WERI-Rb-1 (cell line): ENCODE results near the gene GJA5.

Experiments
- DNase-seq: peaks from one replicate; pipeline ENCODE4 v3.0.0-alpha.2; 2020
- H3K27ac ChIP-seq: fragments of 250-450 bp; sonication (Bioruptor Pico); 2 replicates; pipeline ENCODE4 v1.5.1; 2020; ENCODE audit warnings: mild to moderate bottlenecking, moderate library complexity
- H3K27me3 ChIP-seq: fragments of 250-450 bp; sonication (Bioruptor Pico); 2 replicates; pipeline ENCODE4 v1.5.1; 2021; ENCODE audit warnings: mild to moderate bottlenecking, low read depth, moderate library complexity; ENCODE audit not compliant: insufficient read depth, severe bottlenecking
- H3K36me3 ChIP-seq: fragments of 250-450 bp; sonication (Bioruptor Pico); 2 replicates; pipeline ENCODE4 v1.5.1; 2020; ENCODE audit warnings: mild to moderate bottlenecking, moderate library complexity
- H3K4me3 ChIP-seq: 2 replicates; pipeline ENCODE4 v1.5.1; 2011; ENCODE audit warnings: low read depth, mild to moderate bottlenecking, control low read depth, low read length
- H3K9me3 ChIP-seq: fragments of 250-450 bp; sonication (Bioruptor Pico); 2 replicates; pipeline ENCODE4 v1.5.1; 2021; ENCODE audit warnings: mild to moderate bottlenecking, moderate library complexity; ENCODE audit not compliant: severe bottlenecking
- CTCF ChIP-seq: IDR thresholded peaks from 2 replicates; pipeline ENCODE4 v1.5.1; 2011; ENCODE audit warnings: low read depth, mild to moderate bottlenecking, control low read depth, inconsistent platforms, low read length

The GJA5 gene

GRCh38 chr1:147745271-147745670 lies 15.1 kb downstream of the GJA5 start:
- no peaks in the 10 kb centered on the region for H3K36me3 ChIP-seq
- H3K27ac ChIP-seq = no peak overlapping the region
- H3K27me3 ChIP-seq = no peaks in the 10 kb centered on the region
- H3K9me3 ChIP-seq = no peaks in the 10 kb centered on the region
- no peak for DNase-seq
- H3K4me3 ChIP-seq = no peak overlapping the region
- no peak for TF ChIP-seq CTCF

GRCh38 chr1:147741065-147741464 lies 19.3 kb downstream of the GJA5 start:
- DNase-seq = no peak

GRCh38 chr1:147740391-147740790 lies 20.0 kb downstream of the GJA5 start:
- Histone ChIP-seq H3K27ac (no peak overlapping the region), H3K36me3 (no peaks in the 10 kb centered on the region), H3K4me3 (no peak overlapping the region), H3K9me3 (no peaks in the 10 kb centered on the region), H3K27me3 (no peaks in the 10 kb centered on the region)
- DNase-seq = no peak
- TF ChIP-seq CTCF = no peak

More at GRCh38 chr1:147741065-147741464, 19.3 kb downstream of the GJA5 start:
- TF ChIP-seq CTCF = no peak
- Histone ChIP-seq H3K27me3 (no peaks in the 10 kb centered on the region), H3K36me3 (no peaks in the 10 kb centered on the region), H3K27ac (no peak overlapping the region), H3K9me3 (no peaks in the 10 kb centered on the region), H3K4me3 (no peak overlapping the region)

- Histone ChIP-seq H3K27me3 (no peaks in the 10 kb centered on the region), H3K36me3 (no peaks in the 10 kb centered on the region), H3K4me3 (no peak overlapping the region), H3K27ac (no peak overlapping the region), H3K9me3 (no peaks in the 10 kb centered on the region)
- no peak for DNase-seq
- no peak for TF ChIP-seq CTCF
These were observed 21.5 kb downstream of the GJA5 start for GRCh38 chr1:147738739-147739476.

- TF ChIP-seq CTCF = no peak
- H3K27ac ChIP-seq = no peak overlapping the region
- no peak overlapping the region for H3K4me3 ChIP-seq
- no peaks in the 10 kb centered on the region for H3K9me3 ChIP-seq
- no peak for DNase-seq
- H3K36me3 ChIP-seq = no peaks in the 10 kb centered on the region
- no peaks in the 10 kb centered on the region for H3K27me3 ChIP-seq
These were observed 22.3 kb downstream of the GJA5 start for GRCh38 chr1:147738129-147738528.

- TF ChIP-seq CTCF = no peak
- DNase-seq = no peak
- Histone ChIP-seq H3K9me3 (no peaks in the 10 kb centered on the region), H3K27me3 (no peaks in the 10 kb centered on the region), H3K36me3 (no peaks in the 10 kb centered on the region), H3K4me3 (no peak overlapping the region), H3K27ac (no peak overlapping the region)
These were observed 23.5 kb downstream of the GJA5 start for GRCh38 chr1:147736883-147737282.
